Gastrocnemius medialis (tissue), 4 donors: ENCODE results near the gene CCDC127.

ENCODE experiments used
- POLR2A ChIP-seq, 2 donors: fragments of 450-650 bp; IDR thresholded peaks; one replicate each; pipeline ENCODE4 v1.6.1; 2017; ENCODE audit warnings: antibody characterized with exemption in 2 of 2, mild to moderate bottlenecking in 2 of 2, moderate library complexity in 2 of 2
- TF ChIP-seq, protein P1 (sequence below), 5 experiments: fragments of 450-650 bp in 3 of 5; fragments of 200-600 bp in 2 of 5; sonication (generic) in 2 of 5; IDR thresholded peaks in 4 of 5; conservative IDR thresholded peaks in 1 of 5; 1 replicate in 4 of 5; 2 replicates in 1 of 5; pipeline ENCODE4 v1.5.1; 2016 to 2019; ENCODE audit warnings: antibody characterized with exemption in 5 of 5, mild to moderate bottlenecking in 3 of 5, moderate library complexity in 3 of 5

DNA sequence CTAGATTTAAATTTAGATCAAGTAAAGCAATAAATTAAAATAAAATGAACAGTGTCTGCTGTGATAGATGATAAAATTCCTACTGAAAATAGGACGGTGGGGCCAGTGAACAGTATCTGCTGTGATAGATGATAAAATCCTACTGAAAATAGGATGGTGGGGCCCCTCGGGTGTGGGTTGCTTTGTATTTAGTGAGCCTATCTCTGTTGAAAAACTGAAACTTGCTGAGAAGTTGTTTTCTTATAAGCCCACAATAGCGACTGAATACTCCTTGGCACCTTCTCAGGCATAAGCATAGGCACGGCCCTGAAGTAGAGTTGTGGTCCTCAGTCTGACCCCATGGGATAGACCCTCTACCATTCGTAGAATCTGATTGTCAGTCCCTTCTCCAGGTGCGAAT lies 5.8 kb upstream of the CCDC127 start:
- TF ChIP-seq, protein P1, sequence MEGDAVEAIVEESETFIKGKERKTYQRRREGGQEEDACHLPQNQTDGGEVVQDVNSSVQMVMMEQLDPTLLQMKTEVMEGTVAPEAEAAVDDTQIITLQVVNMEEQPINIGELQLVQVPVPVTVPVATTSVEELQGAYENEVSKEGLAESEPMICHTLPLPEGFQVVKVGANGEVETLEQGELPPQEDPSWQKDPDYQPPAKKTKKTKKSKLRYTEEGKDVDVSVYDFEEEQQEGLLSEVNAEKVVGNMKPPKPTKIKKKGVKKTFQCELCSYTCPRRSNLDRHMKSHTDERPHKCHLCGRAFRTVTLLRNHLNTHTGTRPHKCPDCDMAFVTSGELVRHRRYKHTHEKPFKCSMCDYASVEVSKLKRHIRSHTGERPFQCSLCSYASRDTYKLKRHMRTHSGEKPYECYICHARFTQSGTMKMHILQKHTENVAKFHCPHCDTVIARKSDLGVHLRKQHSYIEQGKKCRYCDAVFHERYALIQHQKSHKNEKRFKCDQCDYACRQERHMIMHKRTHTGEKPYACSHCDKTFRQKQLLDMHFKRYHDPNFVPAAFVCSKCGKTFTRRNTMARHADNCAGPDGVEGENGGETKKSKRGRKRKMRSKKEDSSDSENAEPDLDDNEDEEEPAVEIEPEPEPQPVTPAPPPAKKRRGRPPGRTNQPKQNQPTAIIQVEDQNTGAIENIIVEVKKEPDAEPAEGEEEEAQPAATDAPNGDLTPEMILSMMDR (IDR thresholded peaks at IDR 0.05 in 4 of 5, conservative IDR thresholded peaks at IDR 0.05 in 1 of 5), result no peak
- no peak for TF ChIP-seq POLR2A (IDR thresholded peaks at IDR 0.05)
